Cardiac muscle cell (in vitro differentiated cells and primary cell): ENCODE data around the gene GAA. TPM values are rescaled to one million over a fixed set of nuclear protein-coding genes. Genes with fewer than 3 reads are reported as not detected.

Source experiments
- DNase-seq, 2 donors: peaks; one replicate each; pipeline versions ENCODE4 v3.0.0 to v3.0.0-alpha.2; 2010 to 2017; ENCODE audit warnings: low read depth in 1 of 2, low spot score in 1 of 2
- H3K27ac ChIP-seq: fragments of 200-600 bp; sonication (generic); 2 replicates; pipeline ENCODE4 v1.5.1; 2016
- H3K27me3 ChIP-seq: fragments of 200-600 bp; sonication (generic); 2 replicates; pipeline ENCODE4 v1.6.0; 2016; ENCODE audit warnings: control low read depth
- H3K36me3 ChIP-seq: fragments of 200-600 bp; sonication (generic); 2 replicates; pipeline ENCODE4 v1.5.1; 2016; ENCODE audit warnings: control low read depth
- H3K4me1 ChIP-seq: fragments of 200-600 bp; sonication (generic); 2 replicates; pipeline ENCODE4 v1.8.1; 2017; ENCODE audit warnings: low read depth, mild to moderate bottlenecking, mixed run types
- H3K4me3 ChIP-seq: fragments of 200-600 bp; sonication (generic); 2 replicates; pipeline ENCODE4 v1.5.1; 2016; ENCODE audit warnings: mild to moderate bottlenecking
- H3K9me3 ChIP-seq: fragments of 200-600 bp; sonication (generic); 2 replicates; pipeline ENCODE4 v1.5.1; 2017; ENCODE audit warnings: low read depth, mild to moderate bottlenecking, control low read depth
- CTCF ChIP-seq: IDR thresholded peaks from 2 replicates; pipeline ENCODE4 v1.5.1; 2012; ENCODE audit warnings: low read depth, mild to moderate bottlenecking, low read length
- polyA plus RNA-seq: library from polyadenylated mRNA; unstranded; fragments of >200 nt; fragmentation: Nextera tagmentation; extraction: Ambion mirVana; gene quantifications from 2 replicates; pipeline ENCODE4 v1.2.1, GENCODE V29; 2016
- total RNA-seq: library from RNA; depleted of rRNA; stranded (reverse); fragments of >200 nt; gene quantifications from 2 replicates; pipeline ENCODE4 v1.2.3, GENCODE V29; 2016

Gene GAA
- total and polyA plus RNA-seq, 2 experiments from 2014 or later: 72.7 to 150 TPM

GRCh38 chr17:80092959-80093358 is 8.4 kb upstream of the GAA start:
- Histone ChIP-seq H3K27ac (no peak overlapping the region), H3K9me3 (no peaks in the 10 kb centered on the region), H3K4me3 (no peak overlapping the region), H3K27me3 (no peaks in the 10 kb centered on the region), H3K36me3 (no peaks in the 10 kb centered on the region), H3K4me1 (no peaks in the 10 kb centered on the region)
- DNase-seq: no peak
- TF ChIP-seq CTCF: no peak

GRCh38 chr17:80095038-80095843 is 6.1 kb upstream of the GAA start:
- H3K27me3 ChIP-seq: no peaks in the 10 kb centered on the region
- no peak for TF ChIP-seq CTCF
- H3K4me3 ChIP-seq: no peak overlapping the region
- no peaks in the 10 kb centered on the region for H3K9me3 ChIP-seq
- H3K27ac ChIP-seq: no peak overlapping the region
- no peaks in the 10 kb centered on the region for H3K36me3 ChIP-seq
- DNase-seq: no peak
- no peaks in the 10 kb centered on the region for H3K4me1 ChIP-seq

- Histone ChIP-seq H3K36me3 (no peaks in the 10 kb centered on the region), H3K9me3 (no peaks in the 10 kb centered on the region), H3K4me3 (no peak overlapping the region), H3K27me3 (no peaks in the 10 kb centered on the region), H3K4me1 (no peaks in the 10 kb centered on the region), H3K27ac (no peak overlapping the region)
- no peak for TF ChIP-seq CTCF
- DNase-seq: no peak
Measured at GRCh38 chr17:80095844-80096475, 5.4 kb upstream of the GAA start.

- Histone ChIP-seq H3K9me3 (no peaks in the 10 kb centered on the region), H3K4me3 (no peak overlapping the region)
- no peak for TF ChIP-seq CTCF
Measured at GRCh38 chr17:80096561-80097021, 4.8 kb upstream of the GAA start.

GRCh38 chr17:80097127-80097621 is 4.2 kb upstream of the GAA start:
- Histone ChIP-seq H3K36me3 (no peaks in the 10 kb centered on the region), H3K27me3 (no peaks in the 10 kb centered on the region), H3K9me3 (no peaks in the 10 kb centered on the region), H3K27ac (no peak overlapping the region), H3K4me3 (no peak overlapping the region), H3K4me1 (no peaks in the 10 kb centered on the region)
- DNase-seq: no peak
- TF ChIP-seq CTCF: no peak

More at GRCh38 chr17:80096561-80097021, 4.8 kb upstream of the GAA start:
- no peak for DNase-seq
- Histone ChIP-seq H3K4me1 (no peaks in the 10 kb centered on the region), H3K27me3 (no peaks in the 10 kb centered on the region), H3K27ac (no peak overlapping the region), H3K36me3 (no peaks in the 10 kb centered on the region)
